GM12891 (cell line): ENCODE results near the gene COL10A1.

Experiments used
- POLR2A ChIP-seq: IDR thresholded peaks from 2 replicates; pipeline ENCODE4 v1.6.1; 2011; ENCODE audit warnings: low read depth, low read length, control low read depth
- POLR2AphosphoS5 ChIP-seq: IDR thresholded peaks from 2 replicates; pipeline ENCODE4 v1.6.1; 2011; ENCODE audit warnings: low read depth, low read length, control low read depth
- POU2F2 ChIP-seq: IDR thresholded peaks from 2 replicates; pipeline ENCODE4 v1.6.1; 2011; ENCODE audit warnings: low read depth, mild to moderate bottlenecking, control low read depth, low read length, moderate library complexity
- TAF1 ChIP-seq: IDR thresholded peaks from 2 replicates; pipeline ENCODE4 v1.6.1; 2011; ENCODE audit warnings: low read depth, low read length, control low read depth

DNA sequence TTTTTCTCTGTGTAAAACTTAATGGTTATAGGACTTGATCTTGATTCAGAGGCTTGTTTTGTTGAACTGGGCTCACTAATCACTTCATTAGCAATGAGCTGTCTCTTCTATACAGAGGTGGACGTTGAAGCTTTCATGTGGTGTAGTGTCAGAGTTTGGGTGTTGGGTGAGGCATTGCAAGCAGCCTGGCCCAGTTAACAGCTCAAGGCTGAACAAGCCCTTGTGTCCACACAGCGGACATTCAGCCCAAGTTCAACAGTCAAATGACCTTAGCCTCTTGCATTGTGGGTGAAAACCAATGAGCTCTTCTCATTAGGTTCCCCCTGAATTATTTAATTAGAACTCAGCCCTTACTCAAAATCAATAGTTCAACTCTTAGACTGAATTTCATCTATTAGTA is 12.5 kb downstream of the COL10A1 start:
- TF ChIP-seq POLR2A (no peak), POLR2AphosphoS5 (no peak), TAF1 (no peak), POU2F2 (no peak)
